A673 (cell line): Measurements from ENCODE around the gene AOPEP.

Experiments
- CTCF ChIP-seq: fragments of 300-800, 200-600 bp; sonication (generic); conservative IDR thresholded peaks from 2 replicates; pipeline ENCODE4 v1.5.1; 2017; ENCODE audit warnings: low read depth, mild to moderate bottlenecking, antibody characterized with exemption, low read length, moderate library complexity, mixed read lengths
- EZH2 ChIP-seq: fragments of 200-600 bp; sonication (generic); IDR thresholded peaks from 2 replicates; pipeline ENCODE4 v1.6.1; 2017; ENCODE audit warnings: borderline replicate concordance, low read depth, mild to moderate bottlenecking, mixed read lengths, antibody characterized with exemption, low read length; ENCODE audit not compliant: poor library complexity, severe bottlenecking

- TF ChIP-seq CTCF (no peak), EZH2 (no peak)
These were observed 204.6 kb downstream of the AOPEP start for GRCh38 chr9:94931036-94931633.
